ENCODE data around the gene KCNK7. TPM values are rescaled to one million over a fixed set of nuclear protein-coding genes. Genes with fewer than 3 reads are reported as not detected.

The KCNK7 gene
- total RNA-seq, 1 donor from 2014 or later: 0.84 TPM

DNA sequence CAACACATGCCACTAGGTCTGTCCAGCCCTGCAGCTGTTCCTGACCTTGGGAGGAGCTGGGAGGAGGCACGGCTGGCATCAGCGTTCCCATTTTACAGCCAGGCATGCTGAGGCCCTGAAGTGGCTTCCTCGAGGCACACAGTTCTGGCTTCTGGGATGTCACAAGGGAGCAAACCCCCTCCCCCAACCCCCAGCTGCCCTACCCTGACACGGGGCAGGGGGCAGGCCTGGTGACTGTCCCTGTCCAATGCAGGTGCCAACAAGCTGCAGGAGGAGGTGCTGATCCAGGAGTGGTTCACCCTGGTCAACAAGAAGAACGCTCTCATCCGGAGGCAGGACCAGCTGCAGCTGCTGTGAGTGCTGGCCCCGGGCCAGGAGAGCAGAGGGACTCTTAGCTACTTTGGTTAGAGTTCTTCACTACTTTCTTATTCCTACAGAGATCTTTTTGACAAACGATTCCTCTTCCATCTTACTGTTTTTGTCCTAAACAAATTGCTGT lies 5.3 kb downstream of the KCNK7 start:
- no peaks in the 10 kb centered on the region for H3K36me3 ChIP-seq (ENCODE audit: insufficient read depth, low read length)
- Mint-ChIP-seq H3K9me3 (ENCODE audit: unreplicated experiment) (no peaks in the 10 kb centered on the region), H3K4me1 (ENCODE audit: low read depth, unreplicated experiment) (peaks cover 6% of the 10 kb centered on the region), H3K27me3 (ENCODE audit: low read depth, unreplicated experiment) (peaks cover 21% of the 10 kb centered on the region), H3K36me3 (ENCODE audit: low read depth, unreplicated experiment) (no peaks in the 10 kb centered on the region), H3K27ac (ENCODE audit: unreplicated experiment) (no peak overlapping the region), H3K4me3 (ENCODE audit: unreplicated experiment) (no peak overlapping the region)
- H3K79me2 ChIP-seq (ENCODE audit: insufficient read depth, low read length): no peaks in the 10 kb centered on the region
- no peaks in the 10 kb centered on the region for H3K9me3 ChIP-seq (ENCODE audit: insufficient read depth, low read depth, low read length)
- TF ChIP-seq, protein P1, sequence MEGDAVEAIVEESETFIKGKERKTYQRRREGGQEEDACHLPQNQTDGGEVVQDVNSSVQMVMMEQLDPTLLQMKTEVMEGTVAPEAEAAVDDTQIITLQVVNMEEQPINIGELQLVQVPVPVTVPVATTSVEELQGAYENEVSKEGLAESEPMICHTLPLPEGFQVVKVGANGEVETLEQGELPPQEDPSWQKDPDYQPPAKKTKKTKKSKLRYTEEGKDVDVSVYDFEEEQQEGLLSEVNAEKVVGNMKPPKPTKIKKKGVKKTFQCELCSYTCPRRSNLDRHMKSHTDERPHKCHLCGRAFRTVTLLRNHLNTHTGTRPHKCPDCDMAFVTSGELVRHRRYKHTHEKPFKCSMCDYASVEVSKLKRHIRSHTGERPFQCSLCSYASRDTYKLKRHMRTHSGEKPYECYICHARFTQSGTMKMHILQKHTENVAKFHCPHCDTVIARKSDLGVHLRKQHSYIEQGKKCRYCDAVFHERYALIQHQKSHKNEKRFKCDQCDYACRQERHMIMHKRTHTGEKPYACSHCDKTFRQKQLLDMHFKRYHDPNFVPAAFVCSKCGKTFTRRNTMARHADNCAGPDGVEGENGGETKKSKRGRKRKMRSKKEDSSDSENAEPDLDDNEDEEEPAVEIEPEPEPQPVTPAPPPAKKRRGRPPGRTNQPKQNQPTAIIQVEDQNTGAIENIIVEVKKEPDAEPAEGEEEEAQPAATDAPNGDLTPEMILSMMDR (IDR thresholded peaks at IDR 0.05; ENCODE audit: insufficient read depth, low read depth, low read length): no peak
- no peak for TF ChIP-seq EZH2 (IDR thresholded peaks at IDR 0.05; ENCODE audit: insufficient read depth, low read length)
- no peak overlapping the region for H2AFZ ChIP-seq (ENCODE audit: low read depth, low read length)
- FAIRE-seq: no peak
- no peak overlapping the region for H3K4me3 ChIP-seq (ENCODE audit: insufficient read depth, low read depth, low read length)
- H3K27ac ChIP-seq (ENCODE audit: low read depth, low read length): no peak overlapping the region
- H4K20me1 ChIP-seq (ENCODE audit: insufficient read depth, low read length): peaks cover 19% of the 10 kb centered on the region
- no peak overlapping the region for H3K4me2 ChIP-seq (ENCODE audit: low read length)
- no peaks in the 10 kb centered on the region for H3K27me3 ChIP-seq (ENCODE audit: insufficient read depth, low read length)
- DNase-seq (ENCODE audit: low read depth): no peak
- peaks cover 11% of the 10 kb centered on the region for H3K4me1 ChIP-seq (ENCODE audit: insufficient read depth, low read length)
- H3K9ac ChIP-seq (ENCODE audit: low read length): no peak overlapping the region

- H3K9me3 Mint-ChIP-seq (ENCODE audit: unreplicated experiment): no peaks in the 10 kb centered on the region
- peaks cover 6% of the 10 kb centered on the region for H3K4me1 Mint-ChIP-seq (ENCODE audit: low read depth, unreplicated experiment)
- no peak overlapping the region for H3K4me3 ChIP-seq (ENCODE audit: insufficient read depth, low read depth, low read length)
- H3K27ac ChIP-seq (ENCODE audit: low read depth, low read length): no peak overlapping the region
- peaks cover 11% of the 10 kb centered on the region for H3K4me1 ChIP-seq (ENCODE audit: insufficient read depth, low read length)
- no peaks in the 10 kb centered on the region for H3K36me3 ChIP-seq (ENCODE audit: insufficient read depth, low read length)
- H2AFZ ChIP-seq (ENCODE audit: low read depth, low read length): no peak overlapping the region
- H3K9me3 ChIP-seq (ENCODE audit: insufficient read depth, low read depth, low read length): no peaks in the 10 kb centered on the region
- no peak overlapping the region for H3K4me3 Mint-ChIP-seq (ENCODE audit: unreplicated experiment)
- H3K4me2 ChIP-seq (ENCODE audit: low read length): no peak overlapping the region
- no peak for DNase-seq (ENCODE audit: low read depth)
- no peak for FAIRE-seq
- H3K27me3 Mint-ChIP-seq (ENCODE audit: low read depth, unreplicated experiment): peaks cover 18% of the 10 kb centered on the region
- no peaks in the 10 kb centered on the region for H3K27me3 ChIP-seq (ENCODE audit: insufficient read depth, low read length)
- no peaks in the 10 kb centered on the region for H3K79me2 ChIP-seq (ENCODE audit: insufficient read depth, low read length)
- H3K9ac ChIP-seq (ENCODE audit: low read length): no peak overlapping the region
- H4K20me1 ChIP-seq (ENCODE audit: insufficient read depth, low read length): peaks cover 20% of the 10 kb centered on the region
- H3K36me3 Mint-ChIP-seq (ENCODE audit: low read depth, unreplicated experiment): no peaks in the 10 kb centered on the region
- TF ChIP-seq, protein P1 (IDR thresholded peaks at IDR 0.05; ENCODE audit: insufficient read depth, low read depth, low read length): no peak
- no peak for TF ChIP-seq EZH2 (IDR thresholded peaks at IDR 0.05; ENCODE audit: insufficient read depth, low read length)
- no peak overlapping the region for H3K27ac Mint-ChIP-seq (ENCODE audit: unreplicated experiment)
Observed at GRCh38 chr11:65589444-65590239, 6.0 kb downstream of the KCNK7 start.

Data from astrocyte (in vitro differentiated cells and primary cell).